Stomach (tissue), 9 donors: ENCODE data around the gene SLC7A10. TPM values are rescaled to one million over a fixed set of nuclear protein-coding genes. Genes with fewer than 3 reads are reported as not detected.
"Not testable (repeated sequence)": the region's sequence is repeated elsewhere in the genome, so short reads cannot be mapped to it uniquely, and the experiment has no call there.

Source experiments
- DNase-seq, 2 donors: peaks; one replicate each; pipeline versions ENCODE4 v3.0.0 to v3.0.0-alpha.2; 2013 to 2019
- H3K27ac ChIP-seq, 5 donors: fragments of 200-600 bp in 4 of 5; sonication (generic) in 4 of 5; one replicate each; pipeline ENCODE4 v1.5.1; 2013 to 2019; ENCODE audit warnings: mild to moderate bottlenecking in 1 of 5, moderate library complexity in 1 of 5
- H3K27me3 ChIP-seq, 3 donors: fragments of 200-600 bp; sonication (generic); one replicate each; pipeline ENCODE4 v1.5.1; 2017 to 2019; ENCODE audit warnings: mixed run types in 1 of 3
- H3K36me3 ChIP-seq, 4 donors: fragments of 200-600 bp; sonication (generic); 1 replicate in 3 of 4; 2 replicates in 1 of 4; pipeline ENCODE4 v1.5.1; 2016 to 2019
- H3K4me1 ChIP-seq, 4 donors: fragments of 200-600 bp; sonication (generic); one replicate each; pipeline ENCODE4 v1.5.1; 2016 to 2019
- H3K4me3 ChIP-seq, 4 donors: fragments of 200-600 bp; sonication (generic) in 3 of 4; one replicate each; pipeline ENCODE4 v1.5.1; 2016 to 2019; ENCODE audit warnings: mild to moderate bottlenecking in 1 of 4
- H3K9me3 ChIP-seq, 4 donors: fragments of 200-600 bp; sonication (generic); one replicate each; pipeline ENCODE4 v1.5.1; 2016 to 2019
- EP300 ChIP-seq: sonication (generic); formaldehyde crosslinking; IDR thresholded peaks from one replicate; pipeline ENCODE4 v1.6.1; 2017; ENCODE audit warnings: antibody characterized with exemption
- POLR2A ChIP-seq, 4 donors: fragments of 450-650 bp; IDR thresholded peaks; one replicate each; pipeline ENCODE4 v1.6.1; 2016; ENCODE audit warnings: antibody characterized with exemption in 4 of 4, control low read depth in 2 of 4, mild to moderate bottlenecking in 1 of 4, moderate library complexity in 1 of 4
- POLR2AphosphoS5 ChIP-seq, 3 donors: sonication (generic); formaldehyde crosslinking; IDR thresholded peaks; one replicate each; pipeline ENCODE4 v1.6.1; 2016; ENCODE audit warnings: antibody characterized with exemption in 3 of 3
- WGBS, 5 donors: extraction: QIAGEN DNeasy Blood & Tissue Kit in 3 of 5; methylation state at CpG; one replicate each; pipeline versions ENCODE4 v1.1.5 to v1.1.7; 2013 to 2018; 5-methylcytosine and 5-hydroxymethylcytosine counted together
- intact Hi-C: fragments of 100-400 bp; cut with DNase I; formaldehyde crosslinking; loops from one replicate; pipeline ENCODE4 v1.15.1; 2023; ENCODE audit warnings: low total_unique reads
- polyA plus RNA-seq, 3 donors: library from polyadenylated mRNA; stranded (reverse); fragments of 200-250 nt; gene quantifications; one replicate each; pipeline ENCODE4 v1.2.3, GENCODE V29; 2013
- total RNA-seq, 5 donors: library from RNA; depleted of rRNA; stranded (reverse); fragments of >200 nt; gene quantifications; one replicate each; pipeline versions ENCODE4 v1.1.0 to v1.2.3, GENCODE V29; 2014 to 2016
- TF ChIP-seq, protein P1 (sequence below), 7 experiments: fragments of 450-650 bp in 4 of 7; fragments of 200-600 bp in 3 of 7; sonication (generic) in 3 of 7; IDR thresholded peaks; one replicate each; pipeline ENCODE4 v1.5.1; 2016 to 2019; ENCODE audit warnings: antibody characterized with exemption in 7 of 7, control low read depth in 2 of 7, mild to moderate bottlenecking in 1 of 7
- donor health status: healthy with polysubstance abuse.
- donor health status: Bipolar disorder and iron deficiency.
- donor health status: healthy.

SLC7A10 gene
- total and polyA plus RNA-seq, 8 donors = 0.73 TPM; not detected in 7

- Histone ChIP-seq H3K4me3 (no peak overlapping the region), H3K9me3 (no peaks in the 10 kb centered on the region), H3K27me3 (peaks cover 0 to 6% (median 0%) of the 10 kb centered on the region in 3 donors), H3K36me3 (peaks cover 0 to 4% (median 0%) of the 10 kb centered on the region in 4 donors), H3K27ac (no peak overlapping the region), H3K4me1 (no peaks in the 10 kb centered on the region)
- 65 to 85% (median 74%) methylated on average over 20 to 30 of the region's 30 CpGs for WGBS, 5 donors
- TF ChIP-seq POLR2AphosphoS5 (IDR thresholded peaks at IDR 0.05) (no peak), POLR2A (IDR thresholded peaks at IDR 0.05) (no peak), EP300 (no peak)
- TF ChIP-seq, protein P1, sequence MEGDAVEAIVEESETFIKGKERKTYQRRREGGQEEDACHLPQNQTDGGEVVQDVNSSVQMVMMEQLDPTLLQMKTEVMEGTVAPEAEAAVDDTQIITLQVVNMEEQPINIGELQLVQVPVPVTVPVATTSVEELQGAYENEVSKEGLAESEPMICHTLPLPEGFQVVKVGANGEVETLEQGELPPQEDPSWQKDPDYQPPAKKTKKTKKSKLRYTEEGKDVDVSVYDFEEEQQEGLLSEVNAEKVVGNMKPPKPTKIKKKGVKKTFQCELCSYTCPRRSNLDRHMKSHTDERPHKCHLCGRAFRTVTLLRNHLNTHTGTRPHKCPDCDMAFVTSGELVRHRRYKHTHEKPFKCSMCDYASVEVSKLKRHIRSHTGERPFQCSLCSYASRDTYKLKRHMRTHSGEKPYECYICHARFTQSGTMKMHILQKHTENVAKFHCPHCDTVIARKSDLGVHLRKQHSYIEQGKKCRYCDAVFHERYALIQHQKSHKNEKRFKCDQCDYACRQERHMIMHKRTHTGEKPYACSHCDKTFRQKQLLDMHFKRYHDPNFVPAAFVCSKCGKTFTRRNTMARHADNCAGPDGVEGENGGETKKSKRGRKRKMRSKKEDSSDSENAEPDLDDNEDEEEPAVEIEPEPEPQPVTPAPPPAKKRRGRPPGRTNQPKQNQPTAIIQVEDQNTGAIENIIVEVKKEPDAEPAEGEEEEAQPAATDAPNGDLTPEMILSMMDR (IDR thresholded peaks at IDR 0.05) = no peak
- DNase-seq = peak in 1 of 2 donors; percentile 63
- intact Hi-C loops = no loop called here
Measured at GRCh38 chr19:33212436-33213172, 13.0 kb downstream of the SLC7A10 start.

DNA sequence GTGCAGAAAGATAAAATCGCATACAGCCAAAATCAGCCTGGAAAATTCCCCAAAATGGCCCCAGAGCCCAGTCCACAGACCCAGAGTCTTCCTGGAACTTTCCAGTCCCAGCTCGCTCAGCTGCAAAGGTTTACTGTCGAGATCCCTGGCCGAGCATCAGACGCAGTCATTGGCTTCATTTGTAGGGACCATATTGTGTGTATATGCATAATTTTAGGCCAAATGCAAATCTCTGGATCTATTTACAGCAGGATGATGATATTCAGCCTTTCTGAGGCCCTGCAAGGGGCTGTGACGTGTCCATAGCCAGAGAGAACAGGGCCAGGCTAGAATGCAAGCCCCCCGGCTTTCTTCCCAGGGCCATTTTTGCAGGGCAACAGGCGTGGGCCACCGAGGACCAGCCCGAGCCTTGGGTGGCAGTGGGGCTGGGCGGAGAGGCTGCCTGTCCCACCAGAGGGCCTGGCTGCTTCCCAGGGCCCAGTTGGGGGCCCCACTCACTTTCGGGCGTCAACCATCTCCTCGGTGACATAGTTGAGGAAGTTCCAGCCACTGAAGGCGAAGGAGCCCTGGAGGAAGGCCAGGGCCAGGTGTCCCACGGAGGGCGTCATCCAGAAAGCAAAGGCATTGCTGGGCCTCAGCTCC, 13.7 kb downstream of the SLC7A10 start:
- DNase-seq = peak in 1 of 2 donors; percentile 77

GRCh38 chr19:33210266-33210940, 15.2 kb downstream of the SLC7A10 start:
- DNase-seq = no peak
- WGBS, 5 donors = 84 to 93% (median 86%) methylated on average over 7 to 22 of the region's 22 CpGs
- TF ChIP-seq, protein P1 (IDR thresholded peaks at IDR 0.05) = no peak
- no peak for TF ChIP-seq POLR2AphosphoS5 (IDR thresholded peaks at IDR 0.05)
- no peak for TF ChIP-seq POLR2A (IDR thresholded peaks at IDR 0.05)
- TF ChIP-seq EP300 = no peak
- intact Hi-C loops = no loop called here
- H3K27me3 ChIP-seq = no peaks in the 10 kb centered on the region
- no peaks in the 10 kb centered on the region for H3K9me3 ChIP-seq
- no peak overlapping the region for H3K4me3 ChIP-seq
- H3K36me3 ChIP-seq = peaks cover 0 to 26% (median 21%) of the 10 kb centered on the region in 4 donors
- no peak overlapping the region for H3K27ac ChIP-seq
- H3K4me1 ChIP-seq = no peaks in the 10 kb centered on the region

More for the DNA sequence above, 13.7 kb downstream of the SLC7A10 start:
- H3K4me3 ChIP-seq = no peak overlapping the region
- intact Hi-C loops = no loop called here
- peaks cover 0 to 10% (median 6%) of the 10 kb centered on the region in 4 donors for H3K36me3 ChIP-seq
- no peak for TF ChIP-seq EP300
- TF ChIP-seq, protein P1 (IDR thresholded peaks at IDR 0.05) = no peak
- no peak for TF ChIP-seq POLR2AphosphoS5 (IDR thresholded peaks at IDR 0.05)
- TF ChIP-seq POLR2A (IDR thresholded peaks at IDR 0.05) = no peak
- H3K4me1 ChIP-seq = no peaks in the 10 kb centered on the region
- no peaks in the 10 kb centered on the region for H3K9me3 ChIP-seq
- no peaks in the 10 kb centered on the region for H3K27me3 ChIP-seq
- 70 to 84% (median 78%) methylated on average over 7 to 17 of the region's 17 CpGs for WGBS, 5 donors
- no peak overlapping the region for H3K27ac ChIP-seq

GRCh38 chr19:33209850-33210230, 15.8 kb downstream of the SLC7A10 start:
- 95 to 99% (median 96%) methylated on average over 7 of the region's 7 CpGs for WGBS, 5 donors
- H3K4me1 ChIP-seq, H3K9me3 ChIP-seq, H3K27ac ChIP-seq, intact Hi-C loops, DNase-seq, H3K27me3 ChIP-seq, H3K4me3 ChIP-seq: not testable (repeated sequence)
- H3K36me3 ChIP-seq = peaks cover 0 to 31% (median 26%) of the 10 kb centered on the region in 4 donors
